Activated T-cell treated with anti-CD3 and anti-CD28 coated beads, Interleukin-2, amount 50 U/mL, for 48 hours (primary cell): ENCODE data around the gene PCDHB11.
"Not testable (repeated sequence)": the region's sequence is repeated elsewhere in the genome, so short reads cannot be mapped to it uniquely, and the experiment has no call there.

ENCODE experiments used
- DNase-seq, 2 experiments: peaks; one replicate each; pipeline ENCODE4 v3.0.0-alpha.2; 2020

PCDHB11 gene

GRCh38 chr5:141246971-141247370 lies 47.5 kb downstream of the PCDHB11 start:
- DNase-seq: not testable (repeated sequence)

- DNase-seq: not testable (repeated sequence)
Observed at GRCh38 chr5:141247434-141247833, 48.0 kb downstream of the PCDHB11 start.

GRCh38 chr5:141250576-141250975 lies 51.1 kb downstream of the PCDHB11 start:
- DNase-seq: no peak
